HepG2 (cell line): ENCODE measurements around the gene ACP2. TPM values are rescaled to one million over a fixed set of nuclear protein-coding genes. Genes with fewer than 3 reads are reported as not detected.

Source experiments
- KDM5A ChIP-seq: fragments of 200-600 bp; sonication (generic); IDR thresholded peaks from 2 replicates; pipeline ENCODE4 v1.7.0; 2018; ENCODE audit warnings: antibody characterized with exemption, mild to moderate bottlenecking, low read length, borderline replicate concordance
- NKX3-1 ChIP-seq: sonication (generic); formaldehyde crosslinking; IDR thresholded peaks from 2 replicates; pipeline ENCODE4 v1.5.0; 2020; ENCODE audit warnings: missing genetic modification reagents
- SP1 ChIP-seq, 2 experiments: fragments of 450-650 bp in 1 of 2; sonication (generic) in 1 of 2; formaldehyde crosslinking in 1 of 2; IDR thresholded peaks; 2 replicates each; pipeline versions ENCODE4 v1.4.0 to v1.6.1; 2016 to 2020; ENCODE audit warnings: missing genetic modification reagents in 1 of 2
- TAF15 ChIP-seq: fragments of 200-400 bp; formaldehyde crosslinking; IDR thresholded peaks from one replicate; pipeline ENCODE4 v1.6.1; 2018; ENCODE audit warnings: mild to moderate bottlenecking, low read depth, low read length; ENCODE audit not compliant: poor library complexity, severe bottlenecking
- ZNF230 ChIP-seq: sonication (generic); formaldehyde crosslinking; IDR thresholded peaks from 2 replicates; pipeline ENCODE4 v1.4.0; 2020; ENCODE audit warnings: mild to moderate bottlenecking, missing genetic modification reagents
- ZNF33A ChIP-seq: sonication (generic); formaldehyde crosslinking; IDR thresholded peaks from 2 replicates; pipeline ENCODE4 v1.5.1; 2020; ENCODE audit warnings: missing genetic modification reagents, mild to moderate bottlenecking, moderate library complexity, borderline replicate concordance
- ZNF598 ChIP-seq: sonication (generic); formaldehyde crosslinking; IDR thresholded peaks from 2 replicates; pipeline ENCODE4 v1.5.1; 2020; ENCODE audit warnings: mild to moderate bottlenecking, missing genetic modification reagents, borderline replicate concordance
- polyA plus RNA-seq, 8 experiments: library from polyadenylated mRNA; depleted of rRNA in 3 of 8; stranded (reverse) in 7 of 8; unstranded in 1 of 8; fragments of >200 nt; fragmentation: Illumina TruSeq in 4 of 8; extraction: Trizol in 4 of 8; gene quantifications; 2 replicates each; pipeline versions ENCODE4 v1.2.1 to v1.2.3, GENCODE V29; 2011 to 2016; ENCODE audit warnings: low read depth in 4 of 8, missing spikeins in 1 of 8, mixed read lengths in 1 of 8; ENCODE audit not compliant: insufficient read depth in 1 of 8
- total RNA-seq, 5 experiments: library from RNA; depleted of rRNA; stranded (reverse); fragments of >200 nt; fragmentation: Illumina TruSeq; extraction: Trizol; gene quantifications; 2 replicates each; pipeline ENCODE4 v1.2.3, GENCODE V29; 2016; ENCODE audit warnings: low read depth in 1 of 5
- TF ChIP-seq, protein P1 (sequence below): sonication (generic); formaldehyde crosslinking; IDR thresholded peaks from 2 replicates; pipeline ENCODE4 v1.4.0; 2020; ENCODE audit warnings: missing genetic modification reagents, mild to moderate bottlenecking, borderline replicate concordance
- TF ChIP-seq, protein P2 (sequence below): sonication (generic); formaldehyde crosslinking; IDR thresholded peaks from 2 replicates; pipeline ENCODE4 v1.4.0; 2020; ENCODE audit warnings: missing genetic modification reagents, borderline replicate concordance
- TF ChIP-seq, protein P3 (sequence below): sonication (generic); formaldehyde crosslinking; IDR thresholded peaks from 2 replicates; pipeline ENCODE4 v1.5.0; 2020; ENCODE audit warnings: missing genetic modification reagents
- TF ChIP-seq, protein P4 (sequence below), 2 experiments: sonication (generic) in 1 of 2; formaldehyde crosslinking in 1 of 2; IDR thresholded peaks; 2 replicates each; pipeline versions ENCODE4 v1.5.1 to v1.6.1; 2011 to 2020; ENCODE audit warnings: borderline replicate concordance in 1 of 2, low read depth in 1 of 2, low read length in 1 of 2, mild to moderate bottlenecking in 1 of 2, missing genetic modification reagents in 1 of 2, moderate library complexity in 1 of 2
- TF ChIP-seq, protein P5 (sequence below): sonication (generic); formaldehyde crosslinking; IDR thresholded peaks from 2 replicates; pipeline ENCODE4 v1.5.0; 2020; ENCODE audit warnings: missing genetic modification reagents, mild to moderate bottlenecking, borderline replicate concordance
- TF ChIP-seq, protein P6 (sequence below): sonication (generic); formaldehyde crosslinking; conservative IDR thresholded peaks from 2 replicates; pipeline ENCODE4 v1.8.1; 2023; ENCODE audit warnings: missing genetic modification reagents
- TF ChIP-seq, protein P7 (sequence below): sonication (generic); IDR thresholded peaks from 2 replicates; pipeline ENCODE4 v1.6.1; 2016; ENCODE audit warnings: low read depth, borderline replicate concordance

The ACP2 gene
- total and polyA plus RNA-seq, 2 of the 13 experiments (the other 11 are each of a cell fraction or from before 2014, with no cell fraction given) = 17.7 to 20.2 TPM

DNA sequence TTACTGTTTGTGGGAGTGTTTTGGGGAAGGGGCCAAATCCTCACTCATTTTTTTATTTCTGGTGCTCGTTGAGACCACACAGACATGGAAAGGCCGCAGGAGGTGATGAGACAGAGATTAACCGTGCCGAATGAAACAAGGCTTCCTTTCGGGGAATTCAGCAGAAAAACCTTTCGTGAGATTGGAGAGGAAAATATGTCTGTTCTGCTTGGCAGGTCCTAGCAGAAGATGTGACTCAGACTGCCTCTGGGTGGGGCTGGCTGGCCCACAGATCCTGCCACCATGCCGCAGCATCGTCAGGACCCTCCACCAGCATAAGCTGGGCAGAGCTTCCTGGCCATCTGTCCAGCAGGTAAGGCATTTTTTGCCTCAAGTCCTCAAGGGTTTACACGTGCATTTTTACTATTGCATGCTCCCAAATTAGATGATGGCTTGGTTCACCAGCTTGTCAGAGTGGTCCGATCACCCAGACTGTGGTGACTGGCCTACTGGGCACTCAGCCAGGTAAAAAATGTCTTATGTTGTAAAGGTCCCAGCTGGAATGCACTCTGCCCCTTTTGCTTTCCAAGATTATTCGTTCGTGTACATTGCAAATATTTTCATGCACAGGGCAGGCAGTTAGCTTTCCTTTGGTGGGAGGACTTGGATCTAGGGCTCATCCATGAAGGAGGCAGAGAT lies 32.4 kb downstream of the ACP2 start (continued):
- TF ChIP-seq, protein P1, sequence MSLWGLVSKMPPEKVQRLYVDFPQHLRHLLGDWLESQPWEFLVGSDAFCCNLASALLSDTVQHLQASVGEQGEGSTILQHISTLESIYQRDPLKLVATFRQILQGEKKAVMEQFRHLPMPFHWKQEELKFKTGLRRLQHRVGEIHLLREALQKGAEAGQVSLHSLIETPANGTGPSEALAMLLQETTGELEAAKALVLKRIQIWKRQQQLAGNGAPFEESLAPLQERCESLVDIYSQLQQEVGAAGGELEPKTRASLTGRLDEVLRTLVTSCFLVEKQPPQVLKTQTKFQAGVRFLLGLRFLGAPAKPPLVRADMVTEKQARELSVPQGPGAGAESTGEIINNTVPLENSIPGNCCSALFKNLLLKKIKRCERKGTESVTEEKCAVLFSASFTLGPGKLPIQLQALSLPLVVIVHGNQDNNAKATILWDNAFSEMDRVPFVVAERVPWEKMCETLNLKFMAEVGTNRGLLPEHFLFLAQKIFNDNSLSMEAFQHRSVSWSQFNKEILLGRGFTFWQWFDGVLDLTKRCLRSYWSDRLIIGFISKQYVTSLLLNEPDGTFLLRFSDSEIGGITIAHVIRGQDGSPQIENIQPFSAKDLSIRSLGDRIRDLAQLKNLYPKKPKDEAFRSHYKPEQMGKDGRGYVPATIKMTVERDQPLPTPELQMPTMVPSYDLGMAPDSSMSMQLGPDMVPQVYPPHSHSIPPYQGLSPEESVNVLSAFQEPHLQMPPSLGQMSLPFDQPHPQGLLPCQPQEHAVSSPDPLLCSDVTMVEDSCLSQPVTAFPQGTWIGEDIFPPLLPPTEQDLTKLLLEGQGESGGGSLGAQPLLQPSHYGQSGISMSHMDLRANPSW (CRISPR knock-in tag) = no peak
- TF ChIP-seq, protein P2, sequence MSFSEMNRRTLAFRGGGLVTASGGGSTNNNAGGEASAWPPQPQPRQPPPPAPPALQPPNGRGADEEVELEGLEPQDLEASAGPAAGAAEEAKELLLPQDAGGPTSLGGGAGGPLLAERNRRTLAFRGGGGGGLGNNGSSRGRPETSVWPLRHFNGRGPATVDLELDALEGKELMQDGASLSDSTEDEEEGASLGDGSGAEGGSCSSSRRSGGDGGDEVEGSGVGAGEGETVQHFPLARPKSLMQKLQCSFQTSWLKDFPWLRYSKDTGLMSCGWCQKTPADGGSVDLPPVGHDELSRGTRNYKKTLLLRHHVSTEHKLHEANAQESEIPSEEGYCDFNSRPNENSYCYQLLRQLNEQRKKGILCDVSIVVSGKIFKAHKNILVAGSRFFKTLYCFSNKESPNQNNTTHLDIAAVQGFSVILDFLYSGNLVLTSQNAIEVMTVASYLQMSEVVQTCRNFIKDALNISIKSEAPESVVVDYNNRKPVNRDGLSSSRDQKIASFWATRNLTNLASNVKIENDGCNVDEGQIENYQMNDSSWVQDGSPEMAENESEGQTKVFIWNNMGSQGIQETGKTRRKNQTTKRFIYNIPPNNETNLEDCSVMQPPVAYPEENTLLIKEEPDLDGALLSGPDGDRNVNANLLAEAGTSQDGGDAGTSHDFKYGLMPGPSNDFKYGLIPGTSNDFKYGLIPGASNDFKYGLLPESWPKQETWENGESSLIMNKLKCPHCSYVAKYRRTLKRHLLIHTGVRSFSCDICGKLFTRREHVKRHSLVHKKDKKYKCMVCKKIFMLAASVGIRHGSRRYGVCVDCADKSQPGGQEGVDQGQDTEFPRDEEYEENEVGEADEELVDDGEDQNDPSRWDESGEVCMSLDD (CRISPR knock-in tag) = no peak
- TF ChIP-seq, protein P3, sequence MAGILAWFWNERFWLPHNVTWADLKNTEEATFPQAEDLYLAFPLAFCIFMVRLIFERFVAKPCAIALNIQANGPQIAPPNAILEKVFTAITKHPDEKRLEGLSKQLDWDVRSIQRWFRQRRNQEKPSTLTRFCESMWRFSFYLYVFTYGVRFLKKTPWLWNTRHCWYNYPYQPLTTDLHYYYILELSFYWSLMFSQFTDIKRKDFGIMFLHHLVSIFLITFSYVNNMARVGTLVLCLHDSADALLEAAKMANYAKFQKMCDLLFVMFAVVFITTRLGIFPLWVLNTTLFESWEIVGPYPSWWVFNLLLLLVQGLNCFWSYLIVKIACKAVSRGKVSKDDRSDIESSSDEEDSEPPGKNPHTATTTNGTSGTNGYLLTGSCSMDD (CRISPR knock-in tag) = no peak
- TF ChIP-seq NKX3-1 (CRISPR knock-in tag) = 0 out of 2 replicates have a peak, but pooled peaks have one; percentile 28
- TF ChIP-seq, protein P4, sequence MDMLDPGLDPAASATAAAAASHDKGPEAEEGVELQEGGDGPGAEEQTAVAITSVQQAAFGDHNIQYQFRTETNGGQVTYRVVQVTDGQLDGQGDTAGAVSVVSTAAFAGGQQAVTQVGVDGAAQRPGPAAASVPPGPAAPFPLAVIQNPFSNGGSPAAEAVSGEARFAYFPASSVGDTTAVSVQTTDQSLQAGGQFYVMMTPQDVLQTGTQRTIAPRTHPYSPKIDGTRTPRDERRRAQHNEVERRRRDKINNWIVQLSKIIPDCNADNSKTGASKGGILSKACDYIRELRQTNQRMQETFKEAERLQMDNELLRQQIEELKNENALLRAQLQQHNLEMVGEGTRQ (IDR thresholded peaks at IDR 0.05; ENCODE audit: low read depth, low read length) = no peak
- TF ChIP-seq, protein P4 (CRISPR knock-in tag; IDR thresholded peaks at IDR 0.05; ENCODE audit: borderline replicate concordance) = no peak
- TF ChIP-seq, protein P5, sequence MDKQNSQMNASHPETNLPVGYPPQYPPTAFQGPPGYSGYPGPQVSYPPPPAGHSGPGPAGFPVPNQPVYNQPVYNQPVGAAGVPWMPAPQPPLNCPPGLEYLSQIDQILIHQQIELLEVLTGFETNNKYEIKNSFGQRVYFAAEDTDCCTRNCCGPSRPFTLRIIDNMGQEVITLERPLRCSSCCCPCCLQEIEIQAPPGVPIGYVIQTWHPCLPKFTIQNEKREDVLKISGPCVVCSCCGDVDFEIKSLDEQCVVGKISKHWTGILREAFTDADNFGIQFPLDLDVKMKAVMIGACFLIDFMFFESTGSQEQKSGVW (CRISPR knock-in tag) = no peak
- TF ChIP-seq, protein P6, sequence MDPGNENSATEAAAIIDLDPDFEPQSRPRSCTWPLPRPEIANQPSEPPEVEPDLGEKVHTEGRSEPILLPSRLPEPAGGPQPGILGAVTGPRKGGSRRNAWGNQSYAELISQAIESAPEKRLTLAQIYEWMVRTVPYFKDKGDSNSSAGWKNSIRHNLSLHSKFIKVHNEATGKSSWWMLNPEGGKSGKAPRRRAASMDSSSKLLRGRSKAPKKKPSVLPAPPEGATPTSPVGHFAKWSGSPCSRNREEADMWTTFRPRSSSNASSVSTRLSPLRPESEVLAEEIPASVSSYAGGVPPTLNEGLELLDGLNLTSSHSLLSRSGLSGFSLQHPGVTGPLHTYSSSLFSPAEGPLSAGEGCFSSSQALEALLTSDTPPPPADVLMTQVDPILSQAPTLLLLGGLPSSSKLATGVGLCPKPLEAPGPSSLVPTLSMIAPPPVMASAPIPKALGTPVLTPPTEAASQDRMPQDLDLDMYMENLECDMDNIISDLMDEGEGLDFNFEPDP (CRISPR knock-in tag) = no peak
- no peak; the same call in 1 of the 2 replicates for TF ChIP-seq KDM5A
- TF ChIP-seq, protein P7, sequence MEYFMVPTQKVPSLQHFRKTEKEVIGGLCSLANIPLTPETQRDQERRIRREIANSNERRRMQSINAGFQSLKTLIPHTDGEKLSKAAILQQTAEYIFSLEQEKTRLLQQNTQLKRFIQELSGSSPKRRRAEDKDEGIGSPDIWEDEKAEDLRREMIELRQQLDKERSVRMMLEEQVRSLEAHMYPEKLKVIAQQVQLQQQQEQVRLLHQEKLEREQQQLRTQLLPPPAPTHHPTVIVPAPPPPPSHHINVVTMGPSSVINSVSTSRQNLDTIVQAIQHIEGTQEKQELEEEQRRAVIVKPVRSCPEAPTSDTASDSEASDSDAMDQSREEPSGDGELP = peak; percentile 79
- no peak for TF ChIP-seq ZNF598 (CRISPR knock-in tag)
- no peak for TF ChIP-seq SP1 (IDR thresholded peaks at IDR 0.05)
- no peak for TF ChIP-seq SP1 (CRISPR knock-in tag; IDR thresholded peaks at IDR 0.05)
- no peak for TF ChIP-seq ZNF33A
- no peak for TF ChIP-seq TAF15
- TF ChIP-seq ZNF230 (CRISPR knock-in tag) = no peak
